ENCODE measurements around the gene CDH26. TPM values are rescaled to one million over a fixed set of nuclear protein-coding genes. Genes with fewer than 3 reads are reported as not detected.

The CDH26 gene
- total RNA-seq, 2 experiments from 2014 or later, result 0.19 to 0.36 TPM

- Histone ChIP-seq H2AFZ (ENCODE audit: low read length) (no peak overlapping the region), H3K79me2 (ENCODE audit: insufficient read depth, low read depth, low read length) (no peaks in the 10 kb centered on the region), H3K36me3 (ENCODE audit: insufficient read depth, low read length) (no peaks in the 10 kb centered on the region), H3K27ac (ENCODE audit: low read depth, low read length, poor library complexity, severe bottlenecking) (no peak overlapping the region), H3K4me1 (ENCODE audit: insufficient read depth, low read length, poor library complexity, severe bottlenecking) (no peaks in the 10 kb centered on the region), H3K9me2 (ENCODE audit: insufficient read depth, low read length) (no peaks in the 10 kb centered on the region), H3K9me3 (ENCODE audit: low read length) (no peaks in the 10 kb centered on the region), H3K4me3 (ENCODE audit: low read depth, low read length, poor library complexity, severe bottlenecking) (no peak overlapping the region), H3K4me2 (ENCODE audit: low read length) (no peak overlapping the region), H4K20me1 (ENCODE audit: insufficient read depth, low read length) (no peaks in the 10 kb centered on the region)
- DNase-seq (ENCODE audit: low spot score), result no peak
- intact Hi-C loops (cut with micrococcal nuclease; ENCODE audit: unreplicated experiment), result no loop called here
- ChIA-PET POLR2A (no interaction called here), CTCF (ENCODE audit: unreplicated experiment) (no interaction called here)
- BruUV-seq (replicated peaks), result no TSS peak
- TF ChIP-seq EZH2phosphoT487 (IDR thresholded peaks at IDR 0.05; ENCODE audit: borderline replicate concordance, low read depth, low read length) (no peak), CTCF (conservative IDR thresholded peaks at IDR 0.05; ENCODE audit: low read length) (no peak)
These were observed 36.5 kb downstream of the CDH26 start for GRCh38 chr20:59994697-59995122.

- ChIA-PET CTCF (ENCODE audit: unreplicated experiment) (interaction anchor here (0.6 kb wide), 1 partner anchor 14 kb away, joined by 5 read pairs; no protein-coding TSS in a partner anchor), POLR2A (no interaction called here)
- H3K27ac ChIP-seq (ENCODE audit: low read depth, low read length, poor library complexity, severe bottlenecking), result no peak overlapping the region
- no peaks in the 10 kb centered on the region for H3K9me2 ChIP-seq (ENCODE audit: insufficient read depth, low read length)
- TF ChIP-seq EZH2phosphoT487 (IDR thresholded peaks at IDR 0.05; ENCODE audit: borderline replicate concordance, low read depth, low read length) (no peak), CTCF (conservative IDR thresholded peaks at IDR 0.05; ENCODE audit: low read length) (no peak)
- no peaks in the 10 kb centered on the region for H3K9me3 ChIP-seq (ENCODE audit: low read length)
- intact Hi-C loops (cut with micrococcal nuclease; ENCODE audit: unreplicated experiment), result no loop called here
- no peaks in the 10 kb centered on the region for H3K79me2 ChIP-seq (ENCODE audit: insufficient read depth, low read depth, low read length)
- no peak overlapping the region for H3K4me3 ChIP-seq (ENCODE audit: low read depth, low read length, poor library complexity, severe bottlenecking)
- no TSS peak for BruUV-seq (replicated peaks)
- no peaks in the 10 kb centered on the region for H3K4me1 ChIP-seq (ENCODE audit: insufficient read depth, low read length, poor library complexity, severe bottlenecking)
- no peak overlapping the region for H3K4me2 ChIP-seq (ENCODE audit: low read length)
- no peak for DNase-seq (ENCODE audit: low spot score)
- no peaks in the 10 kb centered on the region for H4K20me1 ChIP-seq (ENCODE audit: insufficient read depth, low read length)
- H3K36me3 ChIP-seq (ENCODE audit: insufficient read depth, low read length), result no peaks in the 10 kb centered on the region
- no peak overlapping the region for H2AFZ ChIP-seq (ENCODE audit: low read length)
These were observed 37.9 kb downstream of the CDH26 start for GRCh38 chr20:59996108-59996507.

GRCh38 chr20:59997896-59998295 lies 39.7 kb downstream of the CDH26 start:
- intact Hi-C loops (cut with micrococcal nuclease; ENCODE audit: unreplicated experiment), result no loop called here
- no peaks in the 10 kb centered on the region for H3K79me2 ChIP-seq (ENCODE audit: insufficient read depth, low read depth, low read length)
- H3K4me2 ChIP-seq (ENCODE audit: low read length), result no peak overlapping the region
- H3K9me3 ChIP-seq (ENCODE audit: low read length), result no peaks in the 10 kb centered on the region
- H3K4me1 ChIP-seq (ENCODE audit: insufficient read depth, low read length, poor library complexity, severe bottlenecking), result no peaks in the 10 kb centered on the region
- TF ChIP-seq CTCF (conservative IDR thresholded peaks at IDR 0.05; ENCODE audit: low read length), result no peak
- TF ChIP-seq EZH2phosphoT487 (IDR thresholded peaks at IDR 0.05; ENCODE audit: borderline replicate concordance, low read depth, low read length), result no peak
- H4K20me1 ChIP-seq (ENCODE audit: insufficient read depth, low read length), result no peaks in the 10 kb centered on the region
- POLR2A ChIA-PET, result no interaction called here
- no peak for DNase-seq (ENCODE audit: low spot score)
- H3K4me3 ChIP-seq (ENCODE audit: low read depth, low read length, poor library complexity, severe bottlenecking), result no peak overlapping the region
- H3K9me2 ChIP-seq (ENCODE audit: insufficient read depth, low read length), result no peaks in the 10 kb centered on the region
- H2AFZ ChIP-seq (ENCODE audit: low read length), result no peak overlapping the region
- CTCF ChIA-PET (ENCODE audit: unreplicated experiment), result no interaction called here
- no peaks in the 10 kb centered on the region for H3K36me3 ChIP-seq (ENCODE audit: insufficient read depth, low read length)
- no TSS peak for BruUV-seq (replicated peaks)
- H3K27ac ChIP-seq (ENCODE audit: low read depth, low read length, poor library complexity, severe bottlenecking), result no peak overlapping the region

Data from OCI-LY7 (cell line).